ENCODE measurements around the gene SNX24. TPM values are rescaled to one million over a fixed set of nuclear protein-coding genes. Genes with fewer than 3 reads are reported as not detected.
"Not testable (repeated sequence)": the region's sequence is repeated elsewhere in the genome, so short reads cannot be mapped to it uniquely, and the experiment has no call there.

Gene SNX24
- polyA plus RNA-seq, 4 donors = 11.6 to 27.9 (median 26.3) TPM

- no peak for DNase-seq (ENCODE audit: low read depth in 4 of 4, low spot score in 3 of 4)
Observed at GRCh38 chr5:122870219-122870856, 24.9 kb downstream of the SNX24 start.

- no peak for DNase-seq (ENCODE audit: low read depth in 4 of 4, low spot score in 3 of 4)
Observed at GRCh38 chr5:122871661-122872060, 26.2 kb downstream of the SNX24 start.

GRCh38 chr5:122874179-122874875, 28.9 kb downstream of the SNX24 start:
- no peak for DNase-seq (ENCODE audit: low read depth in 4 of 4, low spot score in 3 of 4)

- DNase-seq (ENCODE audit: low read depth in 4 of 4, low spot score in 3 of 4) = no peak
Observed at GRCh38 chr5:122877518-122877917, 32.1 kb downstream of the SNX24 start.

GRCh38 chr5:122879076-122879475, 33.7 kb downstream of the SNX24 start:
- DNase-seq (ENCODE audit: low read depth in 4 of 4, low spot score in 3 of 4) = no peak

GRCh38 chr5:122880170-122880689, 34.8 kb downstream of the SNX24 start:
- DNase-seq (ENCODE audit: low read depth in 4 of 4, low spot score in 3 of 4) = no peak

GRCh38 chr5:122880749-122881148, 35.3 kb downstream of the SNX24 start:
- no peak for DNase-seq (ENCODE audit: low read depth in 4 of 4, low spot score in 3 of 4)

GRCh38 chr5:122882831-122883230, 37.4 kb downstream of the SNX24 start:
- DNase-seq (ENCODE audit: low read depth in 4 of 4, low spot score in 3 of 4) = no peak

- no peak for DNase-seq (ENCODE audit: low read depth in 4 of 4, low spot score in 3 of 4)
Observed at GRCh38 chr5:122885045-122885517, 39.7 kb downstream of the SNX24 start.

- no peak for DNase-seq (ENCODE audit: low read depth in 4 of 4, low spot score in 3 of 4)
Observed at GRCh38 chr5:122885891-122886290, 40.5 kb downstream of the SNX24 start.

- no peak for DNase-seq (ENCODE audit: low read depth in 4 of 4, low spot score in 3 of 4)
Observed at GRCh38 chr5:122895141-122895540, 49.7 kb downstream of the SNX24 start.

GRCh38 chr5:122896598-122897282, 51.3 kb downstream of the SNX24 start:
- no peak for DNase-seq (ENCODE audit: low read depth in 4 of 4, low spot score in 3 of 4)

- no peak for DNase-seq (ENCODE audit: low read depth in 4 of 4, low spot score in 3 of 4)
Observed at GRCh38 chr5:122897283-122897602, 51.8 kb downstream of the SNX24 start.

- DNase-seq (ENCODE audit: low read depth in 4 of 4, low spot score in 3 of 4) = no peak
Observed at GRCh38 chr5:122901346-122901745, 55.9 kb downstream of the SNX24 start.

GRCh38 chr5:122902263-122902662, 56.9 kb downstream of the SNX24 start:
- DNase-seq (ENCODE audit: low read depth in 4 of 4, low spot score in 3 of 4) = no peak

GRCh38 chr5:122906768-122907167, 61.4 kb downstream of the SNX24 start:
- no peak for DNase-seq (ENCODE audit: low read depth in 4 of 4, low spot score in 3 of 4)

GRCh38 chr5:122907276-122907675, 61.9 kb downstream of the SNX24 start:
- no peak for DNase-seq (ENCODE audit: low read depth in 4 of 4, low spot score in 3 of 4)

- DNase-seq (ENCODE audit: low read depth in 4 of 4, low spot score in 3 of 4) = no peak
Observed at GRCh38 chr5:122908108-122908507, 62.7 kb downstream of the SNX24 start.

GRCh38 chr5:122908662-122909061, 63.2 kb downstream of the SNX24 start:
- DNase-seq (ENCODE audit: low read depth in 4 of 4, low spot score in 3 of 4) = no peak

- no peak for DNase-seq (ENCODE audit: low read depth in 4 of 4, low spot score in 3 of 4)
Observed at GRCh38 chr5:122909470-122910100, 64.2 kb downstream of the SNX24 start.

GRCh38 chr5:122913436-122913835, 68.0 kb downstream of the SNX24 start:
- DNase-seq (ENCODE audit: low read depth in 4 of 4, low spot score in 3 of 4) = not testable (repeated sequence)

All from left renal pelvis (tissue), 4 donors.